Stimulated activated CD8-positive, alpha-beta memory T cell treated with anti-CD3 and anti-CD28 coated beads, Interleukin-7, amount 100 ng/mL, for 4 hours (primary cell): Measurements from ENCODE around the gene OTOF.

Experiments used
- DNase-seq, 2 donors: peaks; one replicate each; pipeline ENCODE4 v3.0.0-alpha.2; 2020; ENCODE audit warnings: low read depth in 2 of 2

Gene OTOF

DNA sequence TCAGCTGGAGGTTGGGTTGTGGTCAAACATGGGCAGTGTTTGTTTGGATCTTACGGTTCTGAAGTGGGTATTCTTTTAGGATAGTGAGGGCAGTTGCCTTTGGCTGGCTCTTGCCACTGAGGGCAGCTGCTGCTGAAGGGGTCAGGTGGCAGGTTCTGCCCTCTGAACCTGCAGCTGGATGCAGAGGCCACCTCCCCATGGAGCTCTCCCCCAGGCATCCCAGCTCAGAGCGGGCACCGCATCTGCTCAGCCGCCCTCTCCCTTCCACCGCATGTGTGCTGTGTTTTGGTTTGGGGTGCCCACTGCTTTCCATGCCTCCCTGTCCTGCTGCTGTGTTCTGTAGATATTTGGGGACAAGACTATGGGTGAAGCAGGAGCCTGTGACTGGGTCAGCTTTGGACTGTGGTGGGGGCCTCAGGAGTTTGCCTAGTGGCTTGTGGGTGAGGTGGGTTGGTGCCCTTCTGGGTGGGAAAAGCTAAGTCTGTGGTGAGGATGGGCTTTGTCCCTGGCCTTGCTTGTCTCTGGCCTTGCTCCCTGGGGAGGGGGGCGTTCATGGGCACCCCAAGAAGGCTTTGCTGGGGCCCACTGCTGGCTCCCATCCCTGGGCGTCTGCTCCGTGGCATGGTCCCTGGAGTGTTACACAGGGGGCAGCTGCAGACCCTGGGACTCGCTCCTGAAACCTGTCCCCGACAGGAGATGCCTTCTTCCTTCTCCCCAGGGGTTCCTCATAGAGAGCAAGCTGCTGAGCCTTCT, 28.5 kb downstream of the OTOF start:
- no peak for DNase-seq

DNA sequence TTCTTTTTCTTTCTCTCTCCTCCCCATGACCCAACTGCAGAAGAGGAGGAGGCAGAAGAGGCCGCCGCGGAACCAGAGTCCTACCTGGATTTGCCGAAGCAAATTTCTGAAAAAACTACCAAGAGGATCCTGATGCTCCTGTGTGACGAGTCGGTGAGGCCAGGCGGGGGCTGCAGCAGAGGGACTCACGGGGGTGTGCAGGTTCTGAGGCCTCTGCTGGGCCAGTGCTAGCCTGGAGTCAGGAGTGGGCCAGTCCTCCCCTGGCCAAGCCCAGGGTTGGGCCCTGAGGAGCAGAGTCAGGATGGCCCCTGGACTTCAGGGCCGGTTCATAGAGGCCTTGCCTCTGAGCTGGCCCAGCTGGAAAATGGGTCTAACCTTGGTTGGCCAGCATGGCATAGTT, 29.3 kb downstream of the OTOF start:
- DNase-seq, result no peak

DNA sequence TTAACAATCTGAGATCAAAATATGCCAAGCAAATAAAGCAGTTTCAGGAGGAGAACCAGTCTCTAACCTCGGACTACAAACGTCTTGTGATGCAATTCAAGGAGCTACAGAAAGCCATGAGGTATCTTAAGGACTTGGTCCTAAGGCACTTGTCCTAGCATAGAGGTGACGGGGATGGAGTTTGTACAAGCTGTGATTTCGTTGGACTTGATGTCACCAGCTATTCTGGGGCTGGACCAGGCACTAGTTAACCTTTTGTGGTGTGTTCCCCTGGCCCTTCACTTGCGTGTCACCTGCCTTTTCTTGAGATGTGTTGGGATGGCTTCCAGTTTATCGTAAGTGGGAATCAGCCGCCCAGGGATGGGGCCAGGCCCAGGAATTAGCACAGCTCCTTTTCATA, 33.7 kb downstream of the OTOF start:
- DNase-seq, result no peak

DNA sequence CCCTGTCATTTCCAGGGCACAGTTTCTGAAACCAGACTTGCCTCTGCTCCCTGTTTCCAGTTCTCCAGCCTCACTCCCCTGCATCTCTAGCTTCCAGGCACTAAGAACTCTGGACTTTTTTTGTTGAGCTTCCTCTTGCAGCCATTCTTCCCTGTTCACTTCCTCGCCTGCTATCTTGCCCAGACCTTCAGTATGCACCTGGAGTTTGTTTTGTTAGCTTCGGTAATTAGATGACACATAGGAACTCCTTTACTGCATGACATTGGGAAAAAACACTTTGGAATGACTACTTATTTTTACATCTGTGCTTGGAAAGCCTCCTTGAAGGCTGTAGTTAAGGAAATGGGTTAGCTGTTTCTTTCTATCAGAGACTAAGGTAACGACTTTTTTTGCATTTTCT, 35.2 kb downstream of the OTOF start:
- no peak for DNase-seq

DNA sequence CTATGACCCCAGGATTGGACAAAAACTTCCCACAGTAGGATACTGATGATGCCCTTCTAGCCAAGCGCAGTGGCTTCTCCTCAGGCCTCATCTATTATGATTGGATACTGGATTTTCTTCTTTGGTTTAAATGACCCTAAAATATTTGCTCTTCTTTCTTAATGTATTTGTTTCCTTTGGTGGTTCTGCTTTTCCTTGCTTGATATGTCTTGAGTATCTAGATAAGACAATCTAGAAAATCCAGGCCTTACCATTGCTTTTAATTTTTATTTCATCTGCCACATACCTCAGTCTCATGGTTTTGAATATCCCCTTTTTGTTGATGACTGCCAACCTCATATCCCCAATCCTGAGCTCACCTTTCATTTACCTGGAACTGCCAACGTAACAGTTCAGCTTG, 35.6 kb downstream of the OTOF start:
- DNase-seq, result no peak

DNA sequence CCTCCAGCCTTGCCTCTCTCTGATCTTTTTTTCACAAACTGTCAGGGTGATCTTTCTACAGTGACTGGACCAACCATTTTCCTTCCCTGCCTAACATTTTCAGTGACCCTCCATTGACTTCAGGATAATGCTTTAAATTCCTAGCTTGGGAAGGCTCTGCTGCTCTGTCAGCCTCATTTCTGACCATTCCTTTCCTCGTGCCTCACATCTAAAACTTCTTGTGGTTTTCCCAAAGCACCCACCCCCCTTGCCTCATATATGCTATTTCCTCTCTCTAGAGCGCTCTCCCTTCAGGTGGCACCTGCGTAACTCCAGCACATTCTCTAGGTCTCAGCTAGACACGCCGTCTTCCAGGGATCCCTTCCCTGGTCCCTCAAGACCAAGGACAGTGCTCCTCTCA, 39.0 kb downstream of the OTOF start:
- DNase-seq, result no peak

DNA sequence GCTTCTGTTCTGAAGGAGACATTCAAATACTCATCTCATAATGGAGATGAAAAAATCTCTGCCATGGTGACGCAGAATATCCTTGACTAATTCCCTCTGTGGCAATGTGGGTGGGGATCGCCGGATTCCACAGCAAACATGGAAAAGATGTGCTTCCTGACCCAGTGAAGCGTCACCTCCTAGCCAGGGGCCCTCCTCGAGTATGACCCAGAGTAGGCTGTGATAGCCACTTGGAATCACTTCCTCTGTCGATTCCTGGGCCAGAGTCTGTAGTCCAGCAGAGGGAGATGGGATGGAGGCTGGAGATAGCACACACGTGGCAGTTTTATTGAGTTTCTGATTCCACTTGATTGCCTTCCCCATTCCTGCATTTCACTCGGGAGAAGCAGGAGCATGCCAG, 39.4 kb downstream of the OTOF start:
- DNase-seq, result no peak

DNA sequence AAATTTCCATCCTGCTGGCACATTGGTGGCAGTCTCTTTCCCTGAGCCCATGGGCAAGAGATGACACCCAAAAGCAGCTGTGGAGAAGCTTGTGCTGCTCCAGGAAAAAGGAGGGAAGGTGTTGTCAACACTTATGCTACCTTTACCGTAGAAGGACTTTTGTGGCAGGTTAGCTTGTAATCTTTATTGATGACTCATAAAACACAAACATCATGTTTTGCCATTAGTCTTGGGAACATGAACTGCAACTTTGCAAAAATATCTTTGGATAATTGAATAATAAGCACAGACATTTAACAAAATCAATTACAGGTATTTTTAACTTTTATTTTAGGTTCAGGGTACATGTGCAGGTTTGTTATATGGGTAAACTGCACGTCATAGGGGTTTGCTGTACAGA, 42.8 kb downstream of the OTOF start:
- DNase-seq, result no peak

DNA sequence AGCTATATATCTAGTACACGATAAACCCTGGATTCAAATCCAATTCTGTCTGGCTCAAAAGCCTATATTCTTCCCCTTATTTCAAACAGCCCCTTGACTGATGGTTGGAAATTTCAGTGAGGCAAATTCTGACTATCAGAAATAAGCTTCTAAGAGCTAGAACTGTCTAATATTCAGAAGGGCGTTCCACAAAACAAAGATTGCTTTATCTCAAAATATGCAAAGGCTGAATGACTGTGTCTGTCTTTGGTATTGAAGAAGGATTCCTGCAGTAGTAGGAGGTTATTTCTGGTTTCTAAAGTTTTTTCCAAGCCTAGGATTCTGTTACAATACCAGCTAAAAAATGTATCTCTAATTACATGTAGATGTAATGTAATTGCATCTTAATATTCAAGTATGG, 45.1 kb downstream of the OTOF start:
- DNase-seq, result no peak

DNA sequence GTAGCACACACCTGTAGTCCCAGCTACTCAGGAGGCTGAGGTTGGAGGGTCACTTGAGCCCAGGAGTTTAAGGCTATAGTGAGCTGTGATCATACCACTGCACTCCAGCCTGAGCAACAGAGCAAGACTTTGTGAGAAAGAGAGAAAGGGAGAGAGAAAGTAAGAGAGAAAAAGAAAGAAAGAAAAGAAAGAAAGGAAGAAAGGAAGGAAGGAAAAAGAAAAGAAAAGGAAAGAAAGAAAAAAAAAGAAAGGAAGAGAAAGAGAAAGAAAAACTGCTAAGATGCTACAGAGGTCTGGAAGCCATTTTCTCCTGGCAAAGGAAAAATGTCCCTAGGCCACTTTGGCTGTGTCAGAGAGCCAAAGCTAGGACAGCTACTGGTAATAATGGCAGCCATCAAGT, 45.6 kb downstream of the OTOF start:
- DNase-seq, result no peak

DNA sequence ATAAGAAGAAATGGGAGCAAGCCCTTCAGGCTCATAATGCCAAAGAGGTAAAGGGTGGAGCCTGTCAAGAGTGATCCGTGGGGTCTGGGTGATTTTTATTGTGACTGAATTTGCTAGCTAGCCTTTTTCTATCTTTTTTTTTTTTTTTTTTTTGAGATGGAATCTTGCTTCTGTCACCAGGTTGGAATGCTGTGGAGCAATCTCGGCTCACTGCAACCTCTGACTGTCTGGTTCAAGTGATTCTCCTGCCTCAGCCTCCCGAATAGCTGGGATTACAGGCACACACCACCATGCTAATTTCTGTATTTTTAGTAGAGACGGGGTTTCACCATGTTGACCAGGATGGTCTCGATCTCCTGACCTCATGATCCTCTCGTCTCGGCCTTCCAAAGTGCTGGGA, 47.1 kb downstream of the OTOF start:
- no peak for DNase-seq

DNA sequence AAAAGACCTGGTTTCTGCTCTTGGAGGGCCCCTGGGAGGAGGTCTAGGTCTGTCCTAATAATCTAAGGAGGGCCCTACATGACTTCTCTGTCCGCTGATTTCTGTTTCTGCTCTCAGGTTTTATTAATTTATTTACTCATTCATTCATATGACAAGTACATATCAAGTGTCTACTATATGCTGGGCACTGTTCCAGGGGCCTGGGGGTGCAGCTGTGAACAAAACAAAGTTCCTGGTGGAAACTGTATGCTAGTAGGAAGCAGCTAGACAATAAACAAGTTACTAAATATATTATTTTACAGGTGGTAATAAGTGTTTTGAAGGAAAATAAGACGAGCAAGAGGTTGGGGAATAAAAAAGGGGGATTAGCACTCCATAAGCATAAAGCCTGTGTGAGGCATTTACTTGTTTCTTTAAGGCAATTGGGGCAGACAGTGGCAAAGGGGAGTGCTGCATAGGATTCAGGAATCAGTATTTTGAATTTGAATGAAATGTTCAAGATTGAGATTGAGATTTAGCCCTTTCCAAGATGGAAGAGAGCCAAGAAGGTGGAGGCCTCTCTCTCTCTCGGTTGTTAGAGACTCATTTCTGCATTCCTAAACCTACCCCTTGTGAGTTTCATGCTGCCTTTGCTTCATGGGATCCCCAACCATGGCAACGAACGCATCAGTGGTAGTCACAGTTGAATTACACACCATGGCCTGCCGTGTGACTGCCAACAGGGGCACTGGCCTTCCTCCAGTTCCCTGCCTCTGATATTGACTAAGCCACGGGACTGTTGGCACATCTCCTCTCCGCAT, 47.9 kb downstream of the OTOF start:
- DNase-seq, result no peak

DNA sequence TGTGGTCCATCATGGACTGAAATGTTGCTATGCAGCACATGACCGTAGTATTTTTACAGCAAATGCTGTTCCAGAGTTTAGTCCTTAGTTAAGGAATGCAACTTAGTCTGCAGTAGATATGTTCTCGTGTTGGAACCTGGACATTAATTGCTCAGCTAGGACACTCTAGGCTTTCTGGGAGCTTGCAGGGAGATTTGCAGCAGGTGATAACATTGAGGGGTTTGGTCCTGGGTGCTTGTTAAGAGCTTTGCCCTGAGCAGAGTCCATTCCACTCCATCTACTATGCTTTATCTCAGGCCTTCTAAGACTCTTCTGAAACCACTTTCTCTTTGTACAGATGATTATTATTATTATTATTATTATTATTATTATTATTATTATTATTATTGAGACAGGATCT, 49.1 kb downstream of the OTOF start:
- DNase-seq, result no peak

DNA sequence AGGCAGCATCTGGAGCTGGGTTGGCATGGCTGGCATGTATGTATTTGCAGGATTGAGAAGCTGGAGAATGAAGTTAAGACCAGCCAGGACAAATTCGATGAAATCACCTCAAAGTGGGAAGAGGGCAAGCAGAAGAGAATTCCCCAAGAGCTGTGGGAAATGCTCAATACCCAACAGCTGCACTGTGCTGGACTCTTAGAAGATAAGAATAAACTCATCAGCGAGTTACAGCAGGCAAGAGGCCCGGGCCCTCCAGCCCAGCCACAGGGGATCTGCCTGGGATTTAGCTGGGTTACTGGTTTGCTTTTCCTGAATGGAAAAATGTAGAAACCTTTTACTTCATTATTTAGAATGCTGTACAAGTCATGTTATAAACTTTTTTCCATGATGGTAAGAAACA, 53.7 kb downstream of the OTOF start:
- DNase-seq, result no peak

DNA sequence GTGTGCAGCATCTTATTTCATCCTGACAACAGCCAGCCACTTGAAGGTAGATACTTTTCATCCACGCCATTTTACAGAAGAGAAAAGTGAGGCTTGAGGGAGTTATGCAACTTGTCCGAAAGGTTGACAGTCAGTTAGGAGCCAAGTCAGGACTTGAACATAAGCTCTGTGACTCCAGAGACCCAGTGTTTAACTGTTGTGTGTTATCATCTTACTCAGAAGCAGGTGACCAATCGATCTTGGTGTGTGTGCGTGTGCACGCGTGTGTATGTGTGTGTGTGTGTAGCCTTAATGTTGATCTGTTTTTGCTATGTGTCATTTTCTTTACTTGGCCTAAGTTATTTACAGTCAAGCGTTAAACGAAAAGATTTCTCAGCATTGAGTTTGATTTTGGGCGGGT, 54.2 kb downstream of the OTOF start:
- no peak for DNase-seq

DNA sequence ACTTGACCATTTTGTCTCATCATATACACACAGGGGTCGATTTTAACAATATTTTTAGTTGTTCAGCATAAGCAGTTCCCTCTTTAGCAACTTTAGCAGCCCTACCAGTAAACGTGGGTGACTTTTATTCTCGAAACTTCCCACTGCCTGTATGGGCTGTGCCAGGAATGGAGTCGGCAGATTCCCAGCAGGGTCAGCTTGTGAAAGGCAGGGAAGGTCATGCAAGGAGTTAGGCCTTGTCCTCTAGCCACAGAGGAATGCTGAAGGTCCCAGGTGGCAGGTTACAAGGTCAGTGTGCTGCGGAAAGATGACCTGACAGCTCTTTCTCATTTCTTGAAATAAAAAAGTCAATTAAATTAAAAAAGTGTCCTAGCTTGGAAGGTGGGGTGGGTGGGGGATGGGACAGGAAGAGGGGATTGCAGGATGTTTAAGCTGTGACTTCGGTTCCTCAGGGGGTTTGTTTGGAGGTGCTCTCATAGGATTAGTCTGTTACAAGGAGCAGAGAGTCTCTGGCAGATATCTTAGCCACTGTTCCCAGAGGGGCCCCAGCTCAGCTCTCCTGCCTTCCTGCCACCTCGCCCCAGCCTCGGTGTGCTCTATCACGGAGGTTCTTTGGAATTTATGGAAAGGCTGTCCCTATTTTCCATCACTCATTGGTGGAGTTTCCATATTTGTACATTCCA, 54.8 kb downstream of the OTOF start:
- no peak for DNase-seq

DNA sequence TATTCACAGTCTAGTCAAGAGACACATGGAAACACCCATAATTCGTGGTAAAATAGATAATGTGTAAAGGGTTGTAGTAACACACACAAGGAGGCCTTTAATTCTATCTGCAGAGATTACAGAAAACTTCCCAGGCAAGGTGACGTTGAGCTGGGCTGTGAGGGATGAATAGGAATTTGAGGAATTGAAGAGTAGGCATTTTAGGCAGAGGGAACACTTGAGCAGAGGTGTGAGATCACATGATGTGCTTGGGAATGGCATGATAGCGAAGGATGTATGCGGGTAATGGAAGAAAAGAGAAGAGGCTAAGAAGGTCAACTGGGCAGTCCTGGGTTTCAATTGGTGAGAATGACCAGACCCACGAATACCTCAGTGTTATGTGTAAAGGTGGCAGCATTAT, 56.0 kb downstream of the OTOF start:
- DNase-seq, result no peak

DNA sequence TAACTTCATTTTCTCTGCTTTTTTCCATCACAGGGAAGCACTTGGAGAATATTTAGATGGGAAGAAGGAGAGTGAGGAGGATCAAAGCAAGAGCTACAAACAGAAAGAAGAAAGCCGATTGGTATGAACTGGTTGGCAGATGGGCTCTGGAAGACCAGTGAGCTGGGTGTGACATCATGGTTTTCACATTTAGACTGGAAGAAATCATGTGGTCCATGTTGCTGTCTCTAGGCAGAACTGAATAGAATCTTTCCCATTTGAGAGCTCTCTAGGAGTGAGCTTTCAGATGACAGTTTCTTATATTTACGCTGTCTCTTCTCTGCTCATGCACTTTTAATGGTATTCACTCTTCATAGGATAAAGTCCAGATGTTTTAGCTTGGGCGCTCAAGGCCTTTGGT, 63.6 kb downstream of the OTOF start:
- DNase-seq, result no peak

DNA sequence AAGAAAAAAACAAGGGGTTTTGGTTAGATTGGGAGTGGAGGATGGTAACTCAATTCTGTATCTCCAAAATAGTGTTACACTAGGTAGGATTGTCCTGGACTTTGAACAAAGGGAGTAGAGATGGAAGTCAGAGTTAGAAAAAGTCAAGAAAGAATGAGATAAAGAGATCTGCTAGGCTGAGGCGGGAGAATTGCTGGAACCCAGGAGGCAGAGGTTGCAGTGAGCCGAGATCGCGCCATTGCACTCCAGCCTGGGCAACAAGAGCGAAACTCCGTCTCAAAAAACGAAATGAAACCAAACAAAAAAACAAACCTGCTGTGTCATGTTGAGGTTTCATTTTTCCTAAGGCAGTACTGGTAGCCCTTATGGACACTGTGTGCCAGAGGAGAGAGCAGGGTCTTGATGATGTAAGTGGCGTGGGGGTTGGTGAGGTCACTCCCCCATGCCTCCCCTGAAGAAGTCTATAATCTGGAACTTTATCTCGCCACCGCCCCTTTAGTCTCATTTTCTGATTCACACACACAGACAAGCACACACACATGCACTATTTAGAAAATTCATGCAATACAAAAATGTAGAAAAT, 65.7 kb downstream of the OTOF start:
- peak in 1 of 2 donors; percentile 1 for DNase-seq

DNA sequence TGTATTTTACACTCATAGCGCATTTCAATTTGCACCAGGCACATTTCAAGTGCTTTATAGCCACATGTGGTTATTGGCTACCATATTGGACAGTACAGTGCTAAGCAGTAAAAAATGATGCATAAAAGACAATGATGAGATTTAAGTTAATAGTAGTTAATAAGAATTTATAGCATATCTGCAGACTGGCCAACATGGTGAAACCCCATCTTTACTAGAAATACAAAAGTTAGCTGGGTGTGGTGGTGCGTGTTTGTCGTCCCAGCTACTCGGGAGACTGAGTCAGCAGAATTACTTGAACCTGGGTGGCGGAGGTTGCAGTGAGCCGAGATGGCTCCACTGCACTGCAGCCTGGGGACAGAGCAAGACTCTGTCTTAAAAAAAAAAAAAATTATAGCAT, 66.5 kb downstream of the OTOF start:
- no peak for DNase-seq

DNA sequence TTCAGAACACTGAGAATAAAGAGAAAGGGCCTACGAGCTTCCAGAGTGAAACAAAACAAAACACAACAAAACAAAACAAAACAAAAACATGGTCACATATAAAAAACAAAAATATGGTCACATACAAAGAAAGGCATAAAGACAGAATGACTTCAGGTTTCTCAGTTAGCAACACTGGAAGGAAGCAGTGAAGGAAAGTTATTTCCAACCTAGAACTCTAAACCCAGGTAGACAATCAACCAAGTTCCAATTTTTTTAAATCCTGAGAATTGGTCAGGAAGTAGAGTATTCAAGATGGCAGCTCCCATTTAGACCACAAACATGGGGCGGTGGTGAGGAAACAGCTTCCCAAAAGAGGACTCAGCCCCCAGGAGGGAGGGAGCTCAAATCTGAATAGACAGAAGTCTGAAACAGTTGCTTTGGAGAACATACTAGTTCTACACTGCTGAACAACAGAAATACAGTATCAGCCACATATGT, 67.1 kb downstream of the OTOF start:
- DNase-seq, result no peak

DNA sequence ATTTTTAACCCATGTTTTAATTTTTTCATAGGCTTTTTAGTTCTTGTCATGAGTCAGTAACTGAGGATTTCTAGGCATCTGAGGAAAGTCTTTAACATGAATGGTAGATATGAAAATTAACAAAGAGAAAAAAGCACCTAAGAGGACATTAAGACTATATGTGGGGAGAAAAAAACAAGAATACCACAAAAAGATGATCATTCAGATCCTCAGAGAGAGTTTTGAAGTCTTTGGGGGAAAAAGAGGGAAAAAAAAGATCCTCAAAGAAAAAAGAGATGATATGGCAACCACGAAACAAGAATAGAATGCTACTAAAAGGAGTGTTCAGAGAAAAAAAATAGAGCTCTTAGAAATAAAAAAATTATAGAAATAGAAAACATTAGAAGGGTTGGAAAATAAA, 68.1 kb downstream of the OTOF start:
- no peak for DNase-seq
